Fibroblast of lung (primary cell): ENCODE measurements around the gene PALLD.

ENCODE experiments used
- EZH2 ChIP-seq: IDR thresholded peaks from 2 replicates; pipeline ENCODE4 v1.5.1; 2012; ENCODE audit warnings: low read length, control low read depth, mild to moderate bottlenecking; ENCODE audit errors: missing control alignments
- TF ChIP-seq, protein P1 (sequence below), 2 donors: IDR thresholded peaks in 1 of 2; conservative IDR thresholded peaks in 1 of 2; 1 replicate in 1 of 2; 2 replicates in 1 of 2; pipeline ENCODE4 v1.5.1; 2011 to 2012; ENCODE audit warnings: low read length in 2 of 2, control low read depth in 1 of 2, inconsistent platforms in 1 of 2, low read depth in 1 of 2, mild to moderate bottlenecking in 1 of 2

DNA sequence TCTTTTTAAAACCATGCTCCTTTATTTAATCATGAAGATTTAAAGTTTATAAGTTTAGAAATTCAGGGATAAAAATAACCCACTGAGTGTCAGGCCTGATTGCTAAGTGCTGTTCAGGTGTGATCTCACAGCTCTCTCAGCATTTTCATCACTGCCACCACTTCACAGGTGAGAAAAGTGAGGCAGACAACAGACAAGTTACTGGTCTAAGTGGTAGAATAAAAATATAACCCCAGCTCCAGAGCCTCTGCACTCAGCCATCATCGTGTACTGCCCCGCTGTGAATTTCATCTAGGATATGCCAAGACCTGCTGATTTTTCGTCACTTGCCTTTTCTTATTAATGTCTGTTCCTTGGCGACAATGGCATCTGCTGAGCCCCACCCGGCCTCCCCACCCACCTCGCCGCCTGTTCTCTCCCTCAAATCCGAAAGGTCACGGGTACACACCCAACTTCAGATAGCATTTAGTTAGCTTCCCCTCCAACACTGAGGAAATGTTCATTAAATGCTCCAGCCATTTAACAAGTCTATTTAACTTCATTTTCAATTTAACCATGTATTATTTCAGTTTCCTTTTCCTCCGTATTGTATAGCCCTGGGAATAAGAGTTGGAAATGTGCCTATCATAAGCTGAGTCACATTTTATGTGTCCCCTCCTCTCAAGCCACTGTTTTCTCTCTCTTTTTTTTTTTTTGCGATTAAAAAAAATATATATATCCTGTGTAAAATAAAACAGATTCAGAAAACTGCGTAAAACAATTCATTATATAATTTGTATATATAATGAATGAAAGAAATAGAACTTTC is 276.7 kb downstream of the PALLD start:
- TF ChIP-seq, protein P1, sequence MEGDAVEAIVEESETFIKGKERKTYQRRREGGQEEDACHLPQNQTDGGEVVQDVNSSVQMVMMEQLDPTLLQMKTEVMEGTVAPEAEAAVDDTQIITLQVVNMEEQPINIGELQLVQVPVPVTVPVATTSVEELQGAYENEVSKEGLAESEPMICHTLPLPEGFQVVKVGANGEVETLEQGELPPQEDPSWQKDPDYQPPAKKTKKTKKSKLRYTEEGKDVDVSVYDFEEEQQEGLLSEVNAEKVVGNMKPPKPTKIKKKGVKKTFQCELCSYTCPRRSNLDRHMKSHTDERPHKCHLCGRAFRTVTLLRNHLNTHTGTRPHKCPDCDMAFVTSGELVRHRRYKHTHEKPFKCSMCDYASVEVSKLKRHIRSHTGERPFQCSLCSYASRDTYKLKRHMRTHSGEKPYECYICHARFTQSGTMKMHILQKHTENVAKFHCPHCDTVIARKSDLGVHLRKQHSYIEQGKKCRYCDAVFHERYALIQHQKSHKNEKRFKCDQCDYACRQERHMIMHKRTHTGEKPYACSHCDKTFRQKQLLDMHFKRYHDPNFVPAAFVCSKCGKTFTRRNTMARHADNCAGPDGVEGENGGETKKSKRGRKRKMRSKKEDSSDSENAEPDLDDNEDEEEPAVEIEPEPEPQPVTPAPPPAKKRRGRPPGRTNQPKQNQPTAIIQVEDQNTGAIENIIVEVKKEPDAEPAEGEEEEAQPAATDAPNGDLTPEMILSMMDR (conservative IDR thresholded peaks at IDR 0.05 in 1 of 2, IDR thresholded peaks at IDR 0.05 in 1 of 2; ENCODE audit: low read depth in 1 of 2, low read length in 2 of 2): no peak
- no peak for TF ChIP-seq EZH2
